Measurements from ENCODE around the gene ECHDC3.

Gene ECHDC3

DNA sequence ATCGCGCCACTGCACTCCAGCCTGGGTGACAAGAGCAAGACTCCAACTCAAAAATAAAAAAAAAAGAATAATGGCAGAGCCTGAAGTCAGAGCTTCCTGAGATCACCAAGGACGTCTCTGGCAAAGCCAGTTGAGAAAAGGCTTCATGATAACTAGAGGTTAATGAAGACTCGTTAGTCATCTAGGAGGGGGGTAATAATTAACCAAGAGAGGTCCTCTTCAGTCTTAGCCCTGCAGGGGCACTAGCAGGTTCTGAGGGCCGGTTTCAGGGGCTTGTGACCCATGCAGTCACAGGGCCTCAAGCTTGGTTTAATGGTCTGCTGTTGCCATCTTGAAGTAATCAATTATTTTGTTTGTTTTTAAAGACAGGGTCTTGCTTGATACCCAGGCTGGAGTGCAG, 52.4 kb downstream of the ECHDC3 start:
- TF ChIP-seq, protein P1, sequence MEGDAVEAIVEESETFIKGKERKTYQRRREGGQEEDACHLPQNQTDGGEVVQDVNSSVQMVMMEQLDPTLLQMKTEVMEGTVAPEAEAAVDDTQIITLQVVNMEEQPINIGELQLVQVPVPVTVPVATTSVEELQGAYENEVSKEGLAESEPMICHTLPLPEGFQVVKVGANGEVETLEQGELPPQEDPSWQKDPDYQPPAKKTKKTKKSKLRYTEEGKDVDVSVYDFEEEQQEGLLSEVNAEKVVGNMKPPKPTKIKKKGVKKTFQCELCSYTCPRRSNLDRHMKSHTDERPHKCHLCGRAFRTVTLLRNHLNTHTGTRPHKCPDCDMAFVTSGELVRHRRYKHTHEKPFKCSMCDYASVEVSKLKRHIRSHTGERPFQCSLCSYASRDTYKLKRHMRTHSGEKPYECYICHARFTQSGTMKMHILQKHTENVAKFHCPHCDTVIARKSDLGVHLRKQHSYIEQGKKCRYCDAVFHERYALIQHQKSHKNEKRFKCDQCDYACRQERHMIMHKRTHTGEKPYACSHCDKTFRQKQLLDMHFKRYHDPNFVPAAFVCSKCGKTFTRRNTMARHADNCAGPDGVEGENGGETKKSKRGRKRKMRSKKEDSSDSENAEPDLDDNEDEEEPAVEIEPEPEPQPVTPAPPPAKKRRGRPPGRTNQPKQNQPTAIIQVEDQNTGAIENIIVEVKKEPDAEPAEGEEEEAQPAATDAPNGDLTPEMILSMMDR (IDR thresholded peaks at IDR 0.05), result no peak

DNA sequence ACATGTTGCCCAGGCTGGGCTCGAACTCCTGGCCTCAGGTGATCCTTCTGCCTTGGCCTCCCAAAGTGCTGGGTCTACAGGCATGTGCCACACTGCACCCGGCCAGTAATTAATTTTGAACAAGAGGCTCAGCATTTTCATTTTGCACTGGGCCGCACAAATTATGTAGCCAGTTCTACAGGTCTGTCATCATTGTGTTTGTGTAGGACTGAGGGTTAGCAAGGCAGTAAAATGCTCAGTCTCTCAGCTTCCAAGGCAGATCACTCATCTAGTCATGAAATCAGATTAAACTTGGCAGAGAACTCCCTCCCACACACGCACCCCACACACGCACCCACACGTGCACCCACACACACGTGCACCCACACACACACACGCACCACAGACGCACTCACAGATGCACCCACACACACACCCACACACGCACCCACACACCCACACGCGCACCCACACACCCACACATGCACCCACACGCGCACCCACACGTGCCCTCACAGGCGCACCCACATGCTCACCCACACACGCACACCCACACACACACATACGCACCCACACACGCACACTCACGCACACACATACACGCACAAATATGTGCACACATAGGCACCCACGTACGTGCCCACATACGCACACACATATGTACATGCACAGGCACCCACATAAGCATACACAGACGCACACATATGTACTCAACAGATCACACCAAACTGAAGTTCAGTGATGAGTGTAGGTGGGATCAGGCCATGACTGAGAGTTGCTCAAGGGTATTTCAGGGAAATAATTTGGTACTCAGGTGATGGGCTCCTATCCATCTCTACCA, 53.1 kb downstream of the ECHDC3 start:
- TF ChIP-seq, protein P1 (IDR thresholded peaks at IDR 0.05), result no peak

DNA sequence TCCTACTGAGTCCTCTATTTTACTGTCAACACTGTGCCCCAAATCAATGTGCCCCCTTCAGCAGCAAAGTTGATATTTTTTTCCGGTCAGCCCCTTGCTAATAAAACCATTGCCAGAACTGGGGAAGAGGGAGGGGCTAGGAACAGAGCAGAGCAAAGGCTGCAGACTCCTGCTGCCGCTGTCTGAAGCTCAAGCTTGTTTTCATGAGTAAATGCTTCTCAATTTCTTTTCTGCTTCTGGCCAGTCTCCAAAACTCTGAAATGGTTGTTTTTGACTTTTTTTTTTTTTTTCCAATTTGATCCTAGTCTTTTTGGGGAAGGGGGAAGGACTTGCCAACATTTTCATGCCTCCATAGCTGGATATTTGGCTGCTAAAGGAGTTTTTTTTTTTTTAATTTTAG, 54.3 kb downstream of the ECHDC3 start:
- TF ChIP-seq, protein P1 (IDR thresholded peaks at IDR 0.05), result no peak

DNA sequence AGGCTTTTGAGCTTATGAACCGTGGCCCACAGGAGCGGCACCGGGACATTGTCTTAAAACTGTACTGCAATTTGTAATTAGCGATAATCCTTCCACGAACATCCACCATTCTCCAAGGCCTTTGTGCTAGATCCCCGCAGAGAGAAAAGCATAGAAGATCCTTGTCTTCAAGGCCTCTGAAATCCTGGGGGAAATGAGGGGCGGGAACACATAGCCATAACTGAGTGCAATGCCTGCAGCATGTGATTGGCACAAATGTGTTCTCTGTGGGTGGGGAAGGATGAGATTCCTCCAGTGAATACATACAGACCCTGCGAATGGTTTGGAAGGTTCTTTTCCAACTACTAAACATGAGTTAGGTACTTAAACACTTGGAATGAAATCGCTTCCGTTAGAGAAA, 55.1 kb downstream of the ECHDC3 start:
- TF ChIP-seq, protein P1 (IDR thresholded peaks at IDR 0.05), result no peak

DNA sequence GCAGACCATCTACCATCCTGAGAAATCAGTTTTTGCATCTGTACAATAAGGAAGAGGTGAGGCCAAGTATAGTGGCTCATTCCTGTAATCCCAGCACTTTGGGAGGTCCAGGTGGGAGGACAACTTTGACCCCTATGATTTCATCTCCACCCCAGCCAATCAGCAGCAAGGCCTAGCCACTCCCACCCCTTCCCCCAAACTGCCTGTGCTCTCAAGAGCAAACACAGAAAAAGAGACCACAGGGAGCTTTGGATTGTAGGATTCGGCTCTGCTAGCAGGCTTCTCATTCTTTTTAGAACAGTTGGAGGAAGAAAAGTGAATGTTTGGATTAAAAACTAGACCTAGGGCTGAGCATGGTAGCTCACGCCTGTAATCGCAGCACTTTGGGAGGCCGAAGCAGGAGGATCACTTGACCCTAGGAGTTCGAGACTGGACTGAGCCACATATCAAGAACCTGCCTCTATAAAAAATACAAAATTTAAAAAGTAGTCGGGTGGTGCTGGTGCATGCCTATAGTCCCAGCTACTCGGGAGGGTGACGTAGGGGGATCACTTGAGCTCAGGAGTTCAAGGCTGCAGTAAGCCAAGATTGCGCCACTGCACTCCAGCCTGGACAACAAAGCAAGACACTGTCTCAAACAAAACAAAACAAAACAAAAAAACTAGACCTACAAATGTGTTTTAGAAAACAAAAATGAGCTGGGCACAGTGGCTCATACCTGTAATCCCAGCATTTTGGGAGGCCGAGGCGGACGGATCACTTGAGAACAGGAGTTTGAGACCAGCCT, 55.9 kb downstream of the ECHDC3 start:
- TF ChIP-seq, protein P1 (IDR thresholded peaks at IDR 0.05), result no peak

DNA sequence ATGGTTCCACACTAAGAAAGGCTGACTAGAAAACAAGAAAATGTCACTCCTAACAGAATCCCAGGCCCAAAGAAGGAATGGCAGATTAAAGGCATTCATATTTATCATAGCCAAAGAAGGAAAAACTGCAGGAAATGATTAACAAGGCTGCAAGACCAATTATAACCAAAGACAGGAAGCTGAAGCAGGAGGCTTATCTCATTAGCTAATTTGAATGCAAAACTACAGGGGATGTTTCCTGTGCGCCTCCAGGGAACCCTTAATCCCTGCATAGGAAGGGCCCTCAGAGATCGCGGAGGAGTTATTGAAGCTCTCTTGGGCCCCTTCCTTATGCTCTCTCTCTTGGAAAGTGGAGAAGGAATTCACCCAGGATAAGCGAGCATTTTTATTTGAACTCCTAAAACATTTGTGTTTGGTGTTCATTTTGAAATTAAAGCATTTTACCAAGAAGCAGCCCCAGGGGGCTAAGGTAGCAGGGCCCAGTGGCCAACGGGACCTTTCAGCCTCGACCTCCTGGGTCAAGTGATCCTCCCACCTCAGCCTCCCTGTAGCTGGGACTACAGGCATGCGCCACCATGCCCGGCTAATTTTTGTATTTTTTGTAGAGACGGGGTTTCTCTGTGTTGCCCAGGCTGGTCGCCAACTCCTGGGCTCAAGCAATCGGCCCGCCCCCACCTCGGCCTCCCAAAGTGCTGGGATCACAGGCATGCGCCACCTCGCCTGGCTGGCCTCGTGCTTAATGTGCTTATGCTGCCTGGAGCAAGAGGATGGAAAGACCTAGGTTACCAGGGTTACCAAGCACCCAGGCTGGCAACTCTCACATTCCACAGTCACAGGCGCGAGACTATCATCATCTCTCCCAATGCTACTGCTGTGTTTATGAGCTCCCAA, 56.9 kb downstream of the ECHDC3 start:
- TF ChIP-seq, protein P1 (IDR thresholded peaks at IDR 0.05), result no peak

DNA sequence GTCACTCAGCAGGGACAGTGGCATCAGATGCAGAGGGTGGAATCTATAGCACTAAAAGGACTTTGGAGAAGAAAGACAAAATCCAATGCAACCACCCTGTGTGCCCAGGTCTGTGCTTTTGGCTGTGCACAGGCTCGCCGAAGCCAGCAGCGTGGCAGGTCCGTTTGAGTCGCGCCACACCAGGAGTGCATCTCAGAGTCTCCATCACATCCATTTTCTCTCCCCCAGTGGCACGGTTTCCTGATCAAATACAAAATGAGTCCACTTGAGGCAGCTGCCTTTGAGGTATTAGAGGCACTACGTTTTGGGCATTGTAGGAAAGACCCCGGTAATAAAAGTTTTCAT, 57.5 kb downstream of the ECHDC3 start:
- TF ChIP-seq, protein P1 (IDR thresholded peaks at IDR 0.05), result no peak
